HepG2 (cell line): Measurements from ENCODE around the gene STX4. TPM values are rescaled to one million over a fixed set of nuclear protein-coding genes. Genes with fewer than 3 reads are reported as not detected.

ENCODE experiments used
- ARNTL ChIP-seq: sonication (generic); formaldehyde crosslinking; IDR thresholded peaks from 2 replicates; pipeline ENCODE4 v1.4.0; 2020; ENCODE audit warnings: mild to moderate bottlenecking, missing genetic modification reagents
- CHD4 ChIP-seq: fragments of 200-600 bp; sonication (generic); IDR thresholded peaks from 2 replicates; pipeline ENCODE4 v1.7.0; 2017; ENCODE audit warnings: mild to moderate bottlenecking, low read length, borderline replicate concordance
- DMAP1 ChIP-seq: IDR thresholded peaks from 2 replicates; pipeline ENCODE4 v1.6.1; 2016
- IKZF1 ChIP-seq: fragments of 450-650 bp; IDR thresholded peaks from 2 replicates; pipeline ENCODE4 v1.7.1; 2016
- KDM3A ChIP-seq: IDR thresholded peaks from 2 replicates; pipeline ENCODE4 v1.6.1; 2018; ENCODE audit warnings: low read depth, missing compliant biosample characterization
- MBNL3 ChIP-seq: fragments of 250-450 bp; sonication (Bioruptor Pico); conservative IDR thresholded peaks from 2 replicates; pipeline ENCODE4 v1.8.0; 2022; ENCODE audit warnings: mild to moderate bottlenecking, inconsistent platforms
- MXI1 ChIP-seq: IDR thresholded peaks from 3 replicates; pipeline ENCODE4 v1.6.1; 2012; ENCODE audit warnings: low read depth, low read length, inconsistent platforms, borderline replicate concordance
- MYC ChIP-seq: sonication (generic); formaldehyde crosslinking; IDR thresholded peaks from 2 replicates; pipeline ENCODE4 v1.9.0; 2021; ENCODE audit warnings: missing genetic modification reagents, borderline replicate concordance
- PHF21A ChIP-seq: sonication (generic); formaldehyde crosslinking; IDR thresholded peaks from 2 replicates; pipeline ENCODE4 v1.5.0; 2020; ENCODE audit warnings: mild to moderate bottlenecking, missing genetic modification reagents
- SATB2 ChIP-seq: sonication (generic); formaldehyde crosslinking; IDR thresholded peaks from 2 replicates; pipeline ENCODE4 v1.5.0; 2020; ENCODE audit warnings: missing genetic modification reagents
- SMC3 ChIP-seq: IDR thresholded peaks from 2 replicates; pipeline ENCODE4 v1.6.1; 2011; ENCODE audit warnings: low read length, improper control_type of control experiment
- SOX6 ChIP-seq, 2 experiments: fragments of 450-650 bp in 1 of 2; sonication (generic) in 1 of 2; formaldehyde crosslinking in 1 of 2; IDR thresholded peaks; 2 replicates each; pipeline versions ENCODE4 v1.4.0 to v1.6.1; 2017 to 2020; ENCODE audit warnings: antibody characterized with exemption in 1 of 2, mild to moderate bottlenecking in 1 of 2, missing genetic modification reagents in 1 of 2
- TOPORS ChIP-seq: sonication (generic); formaldehyde crosslinking; IDR thresholded peaks from 2 replicates; pipeline ENCODE4 v1.8.0; 2023; ENCODE audit warnings: mild to moderate bottlenecking, missing genetic modification reagents
- ZBTB21 ChIP-seq: sonication (generic); formaldehyde crosslinking; IDR thresholded peaks from 2 replicates; pipeline ENCODE4 v1.4.0; 2020; ENCODE audit warnings: missing genetic modification reagents
- ZFYVE20 ChIP-seq: sonication (generic); formaldehyde crosslinking; IDR thresholded peaks from 2 replicates; pipeline ENCODE4 v1.8.0; 2023; ENCODE audit warnings: low read depth, mild to moderate bottlenecking, moderate library complexity, missing genetic modification reagents, borderline replicate concordance
- ZIK1 ChIP-seq: sonication (generic); formaldehyde crosslinking; IDR thresholded peaks from 2 replicates; pipeline ENCODE4 v1.5.0; 2020; ENCODE audit warnings: mild to moderate bottlenecking, low read depth, missing genetic modification reagents, borderline replicate concordance
- ZNF235 ChIP-seq: sonication (generic); formaldehyde crosslinking; IDR thresholded peaks from 2 replicates; pipeline ENCODE4 v1.8.1; 2023; ENCODE audit warnings: mild to moderate bottlenecking, missing genetic modification reagents, borderline replicate concordance
- ZNF510 ChIP-seq: sonication (generic); formaldehyde crosslinking; IDR thresholded peaks from 2 replicates; pipeline ENCODE4 v1.4.0; 2020; ENCODE audit warnings: low read depth, mild to moderate bottlenecking, missing genetic modification reagents
- ZNF614 ChIP-seq: IDR thresholded peaks from 2 replicates; pipeline ENCODE4 v1.6.1; 2018; ENCODE audit warnings: missing biosample characterization, missing genetic modification reagents, inconsistent platforms, borderline replicate concordance
- ZNF724P ChIP-seq: sonication (generic); formaldehyde crosslinking; IDR thresholded peaks from 2 replicates; pipeline ENCODE4 v1.8.0; 2022; ENCODE audit warnings: missing genetic modification reagents, borderline replicate concordance
- polyA plus RNA-seq, 8 experiments: library from polyadenylated mRNA; depleted of rRNA in 3 of 8; stranded (reverse) in 7 of 8; unstranded in 1 of 8; fragments of >200 nt; fragmentation: Illumina TruSeq in 4 of 8; extraction: Trizol in 4 of 8; gene quantifications; 2 replicates each; pipeline versions ENCODE4 v1.2.1 to v1.2.3, GENCODE V29; 2011 to 2016; ENCODE audit warnings: low read depth in 4 of 8, missing spikeins in 1 of 8, mixed read lengths in 1 of 8; ENCODE audit not compliant: insufficient read depth in 1 of 8
- total RNA-seq, 5 experiments: library from RNA; depleted of rRNA; stranded (reverse); fragments of >200 nt; fragmentation: Illumina TruSeq; extraction: Trizol; gene quantifications; 2 replicates each; pipeline ENCODE4 v1.2.3, GENCODE V29; 2016; ENCODE audit warnings: low read depth in 1 of 5
- TF ChIP-seq, protein P1 (sequence below): sonication (generic); formaldehyde crosslinking; IDR thresholded peaks from 2 replicates; pipeline ENCODE4 v1.5.0; 2020; ENCODE audit warnings: mild to moderate bottlenecking, missing genetic modification reagents, moderate library complexity
- TF ChIP-seq, protein P2 (sequence below): sonication (generic); formaldehyde crosslinking; IDR thresholded peaks from 2 replicates; pipeline ENCODE4 v1.4.0; 2020; ENCODE audit warnings: missing genetic modification reagents
- TF ChIP-seq, protein P3 (sequence below): sonication (generic); formaldehyde crosslinking; IDR thresholded peaks from 2 replicates; pipeline ENCODE4 v1.4.0; 2020; ENCODE audit warnings: low read depth, mild to moderate bottlenecking, missing genetic modification reagents
- TF ChIP-seq, protein P4 (sequence below): sonication (generic); formaldehyde crosslinking; IDR thresholded peaks from 2 replicates; pipeline ENCODE4 v1.4.0; 2020; ENCODE audit warnings: missing genetic modification reagents

STX4 gene
- total and polyA plus RNA-seq, 2 of the 13 experiments (the other 11 are each of a cell fraction or from before 2014, with no cell fraction given): 29.2 to 34.6 TPM

DNA sequence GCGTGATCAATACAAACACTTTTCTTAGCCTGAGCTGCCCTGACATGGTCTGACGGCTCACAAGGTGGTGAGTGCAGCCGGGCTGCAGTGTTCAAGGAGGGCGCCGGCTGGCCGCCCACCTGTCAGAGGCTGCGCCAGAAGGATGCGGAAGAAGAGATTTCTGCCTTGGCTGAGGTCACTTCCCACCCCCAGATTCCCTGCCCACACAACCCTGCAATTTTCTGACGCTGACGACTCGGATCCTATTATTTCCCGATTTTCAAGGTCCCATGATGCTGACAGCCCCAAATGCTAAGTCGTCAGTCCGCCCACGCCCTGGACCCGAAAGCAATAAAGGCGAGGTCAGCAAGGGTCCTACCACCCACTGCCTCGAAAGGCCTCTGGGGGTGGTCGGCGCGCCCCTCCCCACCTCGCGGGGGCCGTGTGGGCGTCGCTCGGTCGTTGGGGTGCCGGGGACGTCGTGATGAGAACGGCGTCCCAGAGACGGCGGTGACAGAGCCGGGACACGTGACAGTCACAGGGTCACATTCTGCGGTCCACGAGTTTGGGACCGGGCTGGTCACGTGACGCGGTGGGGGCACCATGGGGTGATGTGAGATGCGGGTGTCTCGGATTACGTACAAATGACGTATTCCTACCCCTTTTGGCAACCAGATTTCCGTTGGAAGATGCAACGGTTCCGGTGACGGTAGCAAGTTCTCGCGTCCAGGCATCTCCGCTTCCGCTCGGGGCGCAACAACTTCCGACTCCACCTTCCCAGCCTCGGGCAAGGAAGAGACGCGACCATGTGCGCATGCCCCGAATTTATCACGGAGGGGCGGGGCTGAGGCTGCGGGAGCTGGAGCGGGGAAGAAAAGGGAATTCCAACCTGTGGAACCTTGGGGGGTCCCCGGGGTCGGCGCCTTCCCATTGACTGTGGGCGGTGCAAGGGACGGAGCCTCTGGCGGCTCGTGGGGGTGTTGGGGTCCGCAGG lies at the start of gene STX4 (continued):
- TF ChIP-seq MXI1 (peak; percentile 75; the same call in 2 of the 3 replicates), DMAP1 (CRISPR knock-in tag) (peak; percentile 88), MBNL3 (CRISPR knock-in tag) (no peak), PHF21A (CRISPR knock-in tag) (no peak), ZNF614 (CRISPR knock-in tag) (peak; percentile 43; the same call in 1 of the 2 replicates), MYC (CRISPR knock-in tag) (peak; percentile 87; the same call in 1 of the 2 replicates), IKZF1 (no peak), ZBTB21 (CRISPR knock-in tag) (peak; percentile 100), CHD4 (no peak; the same call in 1 of the 2 replicates), KDM3A (CRISPR knock-in tag) (0 out of 2 replicates have a peak, but pooled peaks have one; percentile 69), SMC3 (no peak), ZNF510 (CRISPR knock-in tag) (no peak), SOX6 (IDR thresholded peaks at IDR 0.05) (no peak), SOX6 (CRISPR knock-in tag; IDR thresholded peaks at IDR 0.05) (peak; percentile 67; the same call in 1 of the 2 replicates), ARNTL (CRISPR knock-in tag) (peak; percentile 94), ZIK1 (CRISPR knock-in tag) (peak; percentile 67; the same call in 1 of the 2 replicates), SATB2 (no peak), TOPORS (CRISPR knock-in tag) (0 out of 2 replicates have a peak, but pooled peaks have one; percentile 80), ZFYVE20 (peak; percentile 51; the same call in 1 of the 2 replicates), ZNF724P (peak; percentile 95), ZNF235 (no peak)
- TF ChIP-seq, protein P1, sequence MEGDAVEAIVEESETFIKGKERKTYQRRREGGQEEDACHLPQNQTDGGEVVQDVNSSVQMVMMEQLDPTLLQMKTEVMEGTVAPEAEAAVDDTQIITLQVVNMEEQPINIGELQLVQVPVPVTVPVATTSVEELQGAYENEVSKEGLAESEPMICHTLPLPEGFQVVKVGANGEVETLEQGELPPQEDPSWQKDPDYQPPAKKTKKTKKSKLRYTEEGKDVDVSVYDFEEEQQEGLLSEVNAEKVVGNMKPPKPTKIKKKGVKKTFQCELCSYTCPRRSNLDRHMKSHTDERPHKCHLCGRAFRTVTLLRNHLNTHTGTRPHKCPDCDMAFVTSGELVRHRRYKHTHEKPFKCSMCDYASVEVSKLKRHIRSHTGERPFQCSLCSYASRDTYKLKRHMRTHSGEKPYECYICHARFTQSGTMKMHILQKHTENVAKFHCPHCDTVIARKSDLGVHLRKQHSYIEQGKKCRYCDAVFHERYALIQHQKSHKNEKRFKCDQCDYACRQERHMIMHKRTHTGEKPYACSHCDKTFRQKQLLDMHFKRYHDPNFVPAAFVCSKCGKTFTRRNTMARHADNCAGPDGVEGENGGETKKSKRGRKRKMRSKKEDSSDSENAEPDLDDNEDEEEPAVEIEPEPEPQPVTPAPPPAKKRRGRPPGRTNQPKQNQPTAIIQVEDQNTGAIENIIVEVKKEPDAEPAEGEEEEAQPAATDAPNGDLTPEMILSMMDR (CRISPR knock-in tag): peak; percentile 16; the same call in 1 of the 2 replicates
- TF ChIP-seq, protein P2, sequence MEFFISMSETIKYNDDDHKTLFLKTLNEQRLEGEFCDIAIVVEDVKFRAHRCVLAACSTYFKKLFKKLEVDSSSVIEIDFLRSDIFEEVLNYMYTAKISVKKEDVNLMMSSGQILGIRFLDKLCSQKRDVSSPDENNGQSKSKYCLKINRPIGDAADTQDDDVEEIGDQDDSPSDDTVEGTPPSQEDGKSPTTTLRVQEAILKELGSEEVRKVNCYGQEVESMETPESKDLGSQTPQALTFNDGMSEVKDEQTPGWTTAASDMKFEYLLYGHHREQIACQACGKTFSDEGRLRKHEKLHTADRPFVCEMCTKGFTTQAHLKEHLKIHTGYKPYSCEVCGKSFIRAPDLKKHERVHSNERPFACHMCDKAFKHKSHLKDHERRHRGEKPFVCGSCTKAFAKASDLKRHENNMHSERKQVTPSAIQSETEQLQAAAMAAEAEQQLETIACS (CRISPR knock-in tag): no peak; the same call in 1 of the 2 replicates
- TF ChIP-seq, protein P3, sequence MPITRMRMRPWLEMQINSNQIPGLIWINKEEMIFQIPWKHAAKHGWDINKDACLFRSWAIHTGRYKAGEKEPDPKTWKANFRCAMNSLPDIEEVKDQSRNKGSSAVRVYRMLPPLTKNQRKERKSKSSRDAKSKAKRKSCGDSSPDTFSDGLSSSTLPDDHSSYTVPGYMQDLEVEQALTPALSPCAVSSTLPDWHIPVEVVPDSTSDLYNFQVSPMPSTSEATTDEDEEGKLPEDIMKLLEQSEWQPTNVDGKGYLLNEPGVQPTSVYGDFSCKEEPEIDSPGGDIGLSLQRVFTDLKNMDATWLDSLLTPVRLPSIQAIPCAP: no peak
- TF ChIP-seq, protein P4, sequence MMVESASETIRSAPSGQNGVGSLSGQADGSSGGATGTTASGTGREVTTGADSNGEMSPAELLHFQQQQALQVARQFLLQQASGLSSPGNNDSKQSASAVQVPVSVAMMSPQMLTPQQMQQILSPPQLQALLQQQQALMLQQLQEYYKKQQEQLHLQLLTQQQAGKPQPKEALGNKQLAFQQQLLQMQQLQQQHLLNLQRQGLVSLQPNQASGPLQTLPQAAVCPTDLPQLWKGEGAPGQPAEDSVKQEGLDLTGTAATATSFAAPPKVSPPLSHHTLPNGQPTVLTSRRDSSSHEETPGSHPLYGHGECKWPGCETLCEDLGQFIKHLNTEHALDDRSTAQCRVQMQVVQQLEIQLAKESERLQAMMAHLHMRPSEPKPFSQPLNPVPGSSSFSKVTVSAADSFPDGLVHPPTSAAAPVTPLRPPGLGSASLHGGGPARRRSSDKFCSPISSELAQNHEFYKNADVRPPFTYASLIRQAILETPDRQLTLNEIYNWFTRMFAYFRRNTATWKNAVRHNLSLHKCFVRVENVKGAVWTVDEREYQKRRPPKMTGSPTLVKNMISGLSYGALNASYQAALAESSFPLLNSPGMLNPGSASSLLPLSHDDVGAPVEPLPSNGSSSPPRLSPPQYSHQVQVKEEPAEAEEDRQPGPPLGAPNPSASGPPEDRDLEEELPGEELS (CRISPR knock-in tag): no peak; the same call in 1 of the 2 replicates
